ENCODE results near the gene TMEM190. TPM values are rescaled to one million over a fixed set of nuclear protein-coding genes. Genes with fewer than 3 reads are reported as not detected.

Gene TMEM190
- total RNA-seq, 1 experiment from 2014 or later = not detected

DNA sequence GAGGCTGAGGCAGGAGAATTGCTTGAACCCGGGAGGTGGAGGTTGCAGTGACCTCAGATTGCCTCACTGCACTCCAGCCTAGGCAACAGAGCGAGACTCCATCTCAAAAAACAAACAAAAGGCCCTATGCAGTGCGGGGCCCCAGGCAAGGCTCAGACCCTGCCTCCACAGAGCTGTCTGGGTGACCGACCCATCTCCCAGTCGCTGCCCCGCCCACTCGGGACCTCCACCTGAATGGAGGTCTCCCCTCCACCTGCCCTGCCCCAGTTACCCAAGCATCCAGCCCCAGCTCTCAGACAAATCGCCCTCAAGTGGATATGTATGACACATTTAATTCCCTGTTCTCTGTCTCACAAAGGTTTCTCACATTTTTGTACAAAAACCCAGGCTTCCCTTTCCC, 11.4 kb upstream of the TMEM190 start:
- Histone ChIP-seq H3K79me2 (ENCODE audit: low read depth) (no peaks in the 10 kb centered on the region), H3K4me3 (no peak overlapping the region), H3K27me3 (ENCODE audit: insufficient read depth, low read depth) (no peaks in the 10 kb centered on the region; the same call in 1 of the 2 replicates), H3K4me2 (no peak overlapping the region), H4K20me1 (ENCODE audit: insufficient read depth) (no peaks in the 10 kb centered on the region), H3K27ac (no peak overlapping the region), H3F3A (ENCODE audit: insufficient read depth, low read depth) (peaks cover 23% of the 10 kb centered on the region; the same call in 1 of the 2 replicates), H3K9me3 (ENCODE audit: insufficient read depth, low read depth) (no peaks in the 10 kb centered on the region), H3K4me1 (replicated peaks; ENCODE audit: insufficient read depth) (peaks cover 6% of the 10 kb centered on the region; the same call in 1 of the 2 replicates), H3K9me2 (ENCODE audit: insufficient read depth) (no peaks in the 10 kb centered on the region), H2AFZ (no peak overlapping the region), H3K36me3 (ENCODE audit: low read depth) (no peaks in the 10 kb centered on the region)
- BruUV-seq (replicated peaks) = no TSS peak
- POLR2A ChIA-PET (ENCODE audit: unreplicated experiment) = no interaction called here
- CTCF ChIA-PET = no interaction called here
- no peak for DNase-seq
- intact Hi-C loops (cut with micrococcal nuclease; ENCODE audit: unreplicated experiment) = no loop called here
- TF ChIP-seq, protein P1, sequence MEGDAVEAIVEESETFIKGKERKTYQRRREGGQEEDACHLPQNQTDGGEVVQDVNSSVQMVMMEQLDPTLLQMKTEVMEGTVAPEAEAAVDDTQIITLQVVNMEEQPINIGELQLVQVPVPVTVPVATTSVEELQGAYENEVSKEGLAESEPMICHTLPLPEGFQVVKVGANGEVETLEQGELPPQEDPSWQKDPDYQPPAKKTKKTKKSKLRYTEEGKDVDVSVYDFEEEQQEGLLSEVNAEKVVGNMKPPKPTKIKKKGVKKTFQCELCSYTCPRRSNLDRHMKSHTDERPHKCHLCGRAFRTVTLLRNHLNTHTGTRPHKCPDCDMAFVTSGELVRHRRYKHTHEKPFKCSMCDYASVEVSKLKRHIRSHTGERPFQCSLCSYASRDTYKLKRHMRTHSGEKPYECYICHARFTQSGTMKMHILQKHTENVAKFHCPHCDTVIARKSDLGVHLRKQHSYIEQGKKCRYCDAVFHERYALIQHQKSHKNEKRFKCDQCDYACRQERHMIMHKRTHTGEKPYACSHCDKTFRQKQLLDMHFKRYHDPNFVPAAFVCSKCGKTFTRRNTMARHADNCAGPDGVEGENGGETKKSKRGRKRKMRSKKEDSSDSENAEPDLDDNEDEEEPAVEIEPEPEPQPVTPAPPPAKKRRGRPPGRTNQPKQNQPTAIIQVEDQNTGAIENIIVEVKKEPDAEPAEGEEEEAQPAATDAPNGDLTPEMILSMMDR (conservative IDR thresholded peaks at IDR 0.05) = no peak
- TF ChIP-seq EZH2 (IDR thresholded peaks at IDR 0.05; ENCODE audit: low read depth) = no peak

DNA sequence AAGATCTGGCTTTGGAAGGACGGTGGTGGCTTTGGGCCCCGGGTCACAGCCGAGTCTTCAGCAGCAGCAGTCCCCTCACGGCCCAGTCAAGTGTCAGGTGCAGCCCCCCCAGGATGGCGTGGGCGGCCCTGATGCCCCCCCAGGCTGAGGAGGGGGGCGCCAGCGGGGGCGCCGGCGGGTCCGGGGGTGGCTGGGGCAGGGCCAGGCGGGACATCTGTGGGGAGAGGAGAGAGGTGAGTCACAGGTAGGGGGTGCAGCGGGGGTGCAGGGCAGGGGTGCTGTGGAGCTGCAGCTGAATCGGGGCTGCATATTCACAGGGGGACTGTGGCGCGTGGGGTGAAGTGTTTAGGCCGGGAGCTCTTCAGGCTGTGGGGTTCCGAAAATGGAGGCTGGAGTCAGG, 10.7 kb upstream of the TMEM190 start:
- no TSS peak for BruUV-seq (replicated peaks)
- Histone ChIP-seq H3K36me3 (ENCODE audit: low read depth) (no peaks in the 10 kb centered on the region), H3K4me3 (no peak overlapping the region), H3K79me2 (ENCODE audit: low read depth) (no peaks in the 10 kb centered on the region), H4K20me1 (ENCODE audit: insufficient read depth) (no peaks in the 10 kb centered on the region), H3K9me2 (ENCODE audit: insufficient read depth) (no peaks in the 10 kb centered on the region), H3K27ac (no peak overlapping the region), H3K9me3 (ENCODE audit: insufficient read depth, low read depth) (no peaks in the 10 kb centered on the region), H3K4me2 (no peak overlapping the region), H3K27me3 (ENCODE audit: insufficient read depth, low read depth) (peaks cover 5% of the 10 kb centered on the region; the same call in 1 of the 2 replicates), H2AFZ (no peak overlapping the region), H3F3A (ENCODE audit: insufficient read depth, low read depth) (peaks cover 28% of the 10 kb centered on the region; the same call in 1 of the 2 replicates), H3K4me1 (replicated peaks; ENCODE audit: insufficient read depth) (peaks cover 12% of the 10 kb centered on the region; the same call in 1 of the 2 replicates)
- CTCF ChIA-PET = no interaction called here
- no peak for DNase-seq
- intact Hi-C loops (cut with micrococcal nuclease; ENCODE audit: unreplicated experiment) = no loop called here
- POLR2A ChIA-PET (ENCODE audit: unreplicated experiment) = no interaction called here
- TF ChIP-seq, protein P1 (conservative IDR thresholded peaks at IDR 0.05) = no peak
- TF ChIP-seq EZH2 (IDR thresholded peaks at IDR 0.05; ENCODE audit: low read depth) = no peak

DNA sequence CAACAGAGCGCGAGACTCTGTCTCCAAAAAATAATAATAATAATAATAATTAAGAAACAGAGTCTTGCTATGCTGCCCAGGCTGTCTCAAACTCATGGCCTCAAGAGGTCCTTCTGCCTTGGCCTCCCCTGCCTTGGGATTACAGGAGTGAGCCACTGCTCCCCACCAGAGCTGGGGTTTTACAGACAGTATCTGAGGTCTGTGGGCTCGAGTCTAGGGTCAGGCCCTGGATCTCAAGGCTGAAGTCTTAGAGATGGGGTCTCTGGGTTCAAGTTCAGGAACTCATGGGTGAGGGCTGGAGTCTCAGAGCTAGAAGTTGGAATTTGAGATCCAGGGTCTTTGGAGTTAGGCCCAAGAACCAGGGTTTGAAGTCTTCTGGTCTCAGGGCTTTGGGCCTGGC, 9.8 kb upstream of the TMEM190 start:
- POLR2A ChIA-PET (ENCODE audit: unreplicated experiment) = no interaction called here
- Histone ChIP-seq H3K4me3 (no peak overlapping the region), H3K4me1 (replicated peaks; ENCODE audit: insufficient read depth) (peaks cover 12% of the 10 kb centered on the region), H3K4me2 (no peak overlapping the region), H3K36me3 (ENCODE audit: low read depth) (no peaks in the 10 kb centered on the region), H3K9me3 (ENCODE audit: insufficient read depth, low read depth) (no peaks in the 10 kb centered on the region), H3K27me3 (ENCODE audit: insufficient read depth, low read depth) (peaks cover 5% of the 10 kb centered on the region; the same call in 1 of the 2 replicates), H3K79me2 (ENCODE audit: low read depth) (no peaks in the 10 kb centered on the region), H4K20me1 (ENCODE audit: insufficient read depth) (no peaks in the 10 kb centered on the region), H3K27ac (no peak overlapping the region), H2AFZ (no peak overlapping the region), H3K9me2 (ENCODE audit: insufficient read depth) (no peaks in the 10 kb centered on the region), H3F3A (ENCODE audit: insufficient read depth, low read depth) (peaks cover 35% of the 10 kb centered on the region; the same call in 1 of the 2 replicates)
- intact Hi-C loops (cut with micrococcal nuclease; ENCODE audit: unreplicated experiment) = no loop called here
- no TSS peak for BruUV-seq (replicated peaks)
- TF ChIP-seq EZH2 (IDR thresholded peaks at IDR 0.05; ENCODE audit: low read depth) = no peak
- TF ChIP-seq, protein P1 (conservative IDR thresholded peaks at IDR 0.05) = no peak
- no peak for DNase-seq
- CTCF ChIA-PET = no interaction called here

Measured in PC-9 (cell line).